Measurements from ENCODE around the gene MARK2.

GRCh38 chr11:63791495-63792167 lies 47.3 kb upstream of the MARK2 start:
- no peak for TF ChIP-seq CTCF (optimal IDR thresholded peaks at IDR 0.05 in 1 of 3, IDR thresholded peaks at IDR 0.05 in 1 of 3, conservative IDR thresholded peaks at IDR 0.05 in 1 of 3; ENCODE audit: extremely low read depth in 1 of 3, insufficient read depth in 2 of 3, low read length in 3 of 3)
- no peak for TF ChIP-seq EZH2 (IDR thresholded peaks at IDR 0.05; ENCODE audit: low read length)

Data from keratinocyte (primary cell).